HUES48 (cell line): ENCODE results near the gene ZEB2.
A peak's percentile ranks its signal among the peaks of the same experiment; 100 is the strongest.

Experiments
- H3K27ac ChIP-seq: one replicate; pipeline ENCODE4 v1.7.0; 2013; ENCODE audit warnings: low read depth, low read length, inconsistent platforms
- H3K27me3 ChIP-seq: 2 replicates; pipeline ENCODE4 v1.6.1; 2013; ENCODE audit warnings: mild to moderate bottlenecking, low read length; ENCODE audit not compliant: control insufficient read depth, insufficient read depth
- H3K36me3 ChIP-seq: 2 replicates; pipeline ENCODE4 v1.6.1; 2013; ENCODE audit warnings: low read length; ENCODE audit not compliant: control insufficient read depth, insufficient read depth
- H3K4me1 ChIP-seq: 2 replicates; pipeline ENCODE4 v1.6.1; 2013; ENCODE audit warnings: mild to moderate bottlenecking, low read length; ENCODE audit not compliant: control insufficient read depth, insufficient read depth
- H3K4me3 ChIP-seq: 2 replicates; pipeline ENCODE4 v1.5.1; 2013; ENCODE audit warnings: mild to moderate bottlenecking, low read depth, low read length
- H3K9ac ChIP-seq: 2 replicates; pipeline ENCODE4 v1.6.1; 2013; ENCODE audit warnings: mild to moderate bottlenecking, low read depth, low read length, moderate library complexity
- H3K9me3 ChIP-seq: 2 replicates; pipeline ENCODE4 v1.6.1; 2013; ENCODE audit warnings: low read length; ENCODE audit not compliant: control insufficient read depth, insufficient read depth

ZEB2 gene

DNA sequence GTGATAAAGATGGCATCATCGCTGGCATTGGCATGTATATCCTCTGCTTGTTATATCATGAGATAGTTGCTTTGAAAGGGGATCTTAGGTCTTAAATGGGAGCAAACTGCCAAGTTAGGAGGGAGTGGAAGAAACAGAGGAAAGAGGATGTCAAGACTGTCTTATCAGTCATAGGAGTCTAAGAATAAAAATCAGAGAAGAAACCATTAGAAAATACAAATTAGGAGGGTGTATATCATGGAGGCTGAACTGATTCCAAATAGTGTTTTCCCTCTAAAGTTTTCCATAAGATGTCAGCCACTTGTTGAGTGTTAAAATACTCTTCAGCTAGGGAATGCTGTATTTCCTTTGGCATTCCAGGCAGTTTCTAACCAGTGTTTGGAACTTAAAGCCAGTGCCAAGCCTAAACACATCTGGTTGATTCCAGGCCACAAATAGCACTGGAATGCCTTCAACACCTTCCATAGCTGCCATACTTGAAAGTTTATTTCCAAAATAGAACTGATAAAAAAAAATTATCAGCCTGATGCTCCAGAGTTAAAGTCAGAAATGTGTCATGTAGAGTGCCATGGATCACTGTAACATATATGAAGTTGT, 129.4 kb downstream of the ZEB2 start:
- peaks cover 32% of the 10 kb centered on the region for H3K27me3 ChIP-seq
- H3K4me3 ChIP-seq, result no peak overlapping the region
- H3K9me3 ChIP-seq, result no peaks in the 10 kb centered on the region
- no peaks in the 10 kb centered on the region for H3K36me3 ChIP-seq
- H3K9ac ChIP-seq, result no peak overlapping the region
- 0 out of 2 replicates have a peak, but pooled peaks cover 6% of the 10 kb centered on the region for H3K4me1 ChIP-seq
- no peak overlapping the region for H3K27ac ChIP-seq

DNA sequence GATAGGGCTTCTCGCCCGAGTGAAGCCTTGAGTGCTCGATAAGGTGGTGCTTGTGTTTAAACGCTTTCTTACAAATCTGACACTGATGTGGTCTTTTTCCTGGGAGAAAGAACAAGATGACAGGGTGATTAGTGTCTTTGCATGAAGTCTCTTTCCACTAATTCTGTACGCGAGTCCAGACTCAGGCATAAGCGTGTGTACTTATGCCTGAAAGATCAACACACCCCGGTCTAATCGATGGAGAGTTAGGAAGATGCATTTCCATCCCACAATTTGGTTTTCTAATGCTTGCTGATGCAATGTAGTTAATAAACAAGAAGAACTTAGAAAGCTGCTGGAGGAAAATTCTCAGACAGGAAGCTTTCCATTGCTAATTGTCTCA, 130.0 kb downstream of the ZEB2 start:
- Histone ChIP-seq H3K4me3 (peak overlapping the region; percentile 55), H3K36me3 (no peaks in the 10 kb centered on the region), H3K27me3 (peaks cover 32% of the 10 kb centered on the region), H3K9me3 (no peaks in the 10 kb centered on the region), H3K27ac (no peak overlapping the region), H3K4me1 (0 out of 2 replicates have a peak, but pooled peaks cover 6% of the 10 kb centered on the region), H3K9ac (no peak overlapping the region; the same call in 1 of the 2 replicates)

DNA sequence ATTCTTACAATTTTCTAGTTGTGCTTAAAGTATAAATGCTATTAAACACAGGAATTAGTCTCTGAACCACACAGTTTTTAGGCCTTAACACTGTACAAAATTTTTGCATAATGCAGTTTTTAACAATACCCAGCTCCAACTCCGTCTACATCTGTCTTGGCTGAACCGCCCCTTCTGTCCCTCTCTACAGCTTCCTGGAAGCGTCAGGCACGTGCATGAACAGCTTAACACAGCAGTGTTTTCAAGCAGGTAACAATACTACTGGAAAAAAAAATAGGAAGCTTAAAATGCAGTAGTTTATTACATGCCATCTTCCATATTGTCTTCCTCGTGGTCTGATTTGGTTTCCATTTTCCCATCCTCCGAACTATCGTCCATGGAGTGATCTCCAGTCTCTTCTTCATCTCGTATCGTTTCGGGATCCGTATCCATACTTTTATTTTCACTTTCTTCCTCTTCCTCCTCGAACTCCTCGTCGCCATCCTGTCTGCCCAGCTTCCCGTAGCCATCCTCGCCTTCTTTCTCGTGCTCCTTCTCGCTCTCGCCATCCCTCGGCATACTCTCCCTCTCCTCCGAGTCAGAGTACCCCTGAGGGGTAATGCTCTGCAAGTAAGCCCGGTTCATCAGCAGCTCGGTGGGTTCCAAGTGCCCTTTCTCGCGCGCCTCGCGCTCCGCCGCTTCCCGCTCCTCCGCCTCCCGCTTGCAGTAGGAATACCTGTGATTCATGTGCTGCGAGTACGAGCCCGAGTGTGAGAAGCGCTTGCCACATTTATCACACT, 130.6 kb downstream of the ZEB2 start:
- Histone ChIP-seq H3K4me3 (peak overlapping the region; percentile 55), H3K27me3 (peaks cover 32% of the 10 kb centered on the region), H3K36me3 (no peaks in the 10 kb centered on the region), H3K27ac (no peak overlapping the region), H3K9me3 (no peaks in the 10 kb centered on the region), H3K4me1 (0 out of 2 replicates have a peak, but pooled peaks cover 6% of the 10 kb centered on the region), H3K9ac (no peak overlapping the region; the same call in 1 of the 2 replicates)

DNA sequence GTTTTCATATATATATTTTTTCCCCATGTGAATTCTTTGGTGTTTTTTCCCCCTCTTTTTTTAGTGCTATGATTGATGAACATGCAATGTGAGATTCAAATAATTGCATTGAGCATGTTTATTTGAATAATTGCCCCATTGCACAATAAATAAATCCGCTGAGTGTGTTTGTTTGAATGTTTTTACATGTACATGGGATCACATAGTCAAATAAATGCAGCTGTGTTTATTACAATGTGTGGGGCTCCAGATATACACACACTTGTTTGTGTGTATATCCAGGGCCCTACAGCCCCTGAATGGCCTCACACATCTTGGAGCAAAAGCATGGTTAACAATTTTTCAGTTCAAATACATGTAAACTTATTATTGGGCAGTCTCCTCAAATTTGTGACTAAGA, 134.5 kb downstream of the ZEB2 start:
- Histone ChIP-seq H3K36me3 (no peaks in the 10 kb centered on the region), H3K27me3 (peaks cover 21% of the 10 kb centered on the region), H3K9me3 (no peaks in the 10 kb centered on the region), H3K4me3 (no peak overlapping the region), H3K27ac (no peak overlapping the region), H3K9ac (no peak overlapping the region), H3K4me1 (0 out of 2 replicates have a peak, but pooled peaks cover 6% of the 10 kb centered on the region)

DNA sequence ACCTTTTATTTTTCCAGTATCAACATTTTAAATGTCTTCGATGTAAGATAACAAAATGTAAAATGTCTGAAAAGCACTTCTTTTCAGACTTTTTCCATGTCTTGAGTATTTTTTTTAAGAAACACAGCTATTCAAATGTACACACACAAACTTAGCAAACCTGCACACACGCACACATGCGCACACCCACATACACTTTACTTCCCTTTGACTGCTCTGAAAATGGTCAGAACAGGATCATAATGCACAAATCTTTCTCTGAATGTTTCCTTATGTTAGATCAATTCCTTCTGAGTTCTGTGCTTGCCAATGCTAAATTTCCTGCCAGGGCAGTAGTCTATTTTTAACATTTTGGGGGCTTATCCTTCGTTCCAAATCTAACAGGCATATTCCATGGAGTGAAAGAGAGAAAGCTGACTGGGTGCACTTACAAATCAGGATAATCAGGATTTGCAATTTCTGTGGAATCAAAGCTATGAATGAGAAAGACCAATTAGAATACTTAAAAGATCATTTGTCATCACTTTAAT, 136.3 kb downstream of the ZEB2 start:
- H3K4me1 ChIP-seq, result no peaks in the 10 kb centered on the region
- no peak overlapping the region for H3K4me3 ChIP-seq
- no peak overlapping the region for H3K27ac ChIP-seq
- H3K9ac ChIP-seq, result no peak overlapping the region
- peaks cover 3% of the 10 kb centered on the region for H3K27me3 ChIP-seq
- H3K9me3 ChIP-seq, result no peaks in the 10 kb centered on the region
- H3K36me3 ChIP-seq, result no peaks in the 10 kb centered on the region

DNA sequence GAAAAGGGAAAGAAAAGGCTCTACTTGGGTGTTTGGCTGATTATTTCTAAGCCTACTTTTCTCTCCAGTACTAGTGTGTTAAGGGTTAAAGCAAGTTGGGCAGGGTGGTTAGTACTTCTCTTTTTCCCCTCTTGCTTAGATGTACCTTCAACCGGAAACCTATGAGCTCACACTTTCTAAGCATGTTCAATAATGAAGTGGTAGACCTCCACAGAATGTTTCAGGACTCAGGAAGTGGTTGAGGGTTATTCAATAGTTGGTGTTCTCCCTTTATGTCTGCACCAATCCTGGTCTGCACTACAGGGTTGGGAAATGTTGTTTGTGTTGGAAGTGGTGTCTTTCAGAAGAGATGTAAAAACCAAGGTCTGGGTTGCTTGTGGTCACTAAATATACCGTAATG, 137.1 kb downstream of the ZEB2 start:
- no peak overlapping the region for H3K4me3 ChIP-seq
- H3K27me3 ChIP-seq, result no peaks in the 10 kb centered on the region
- no peak overlapping the region for H3K9ac ChIP-seq
- no peaks in the 10 kb centered on the region for H3K9me3 ChIP-seq
- no peak overlapping the region for H3K27ac ChIP-seq
- no peaks in the 10 kb centered on the region for H3K4me1 ChIP-seq
- no peaks in the 10 kb centered on the region for H3K36me3 ChIP-seq

DNA sequence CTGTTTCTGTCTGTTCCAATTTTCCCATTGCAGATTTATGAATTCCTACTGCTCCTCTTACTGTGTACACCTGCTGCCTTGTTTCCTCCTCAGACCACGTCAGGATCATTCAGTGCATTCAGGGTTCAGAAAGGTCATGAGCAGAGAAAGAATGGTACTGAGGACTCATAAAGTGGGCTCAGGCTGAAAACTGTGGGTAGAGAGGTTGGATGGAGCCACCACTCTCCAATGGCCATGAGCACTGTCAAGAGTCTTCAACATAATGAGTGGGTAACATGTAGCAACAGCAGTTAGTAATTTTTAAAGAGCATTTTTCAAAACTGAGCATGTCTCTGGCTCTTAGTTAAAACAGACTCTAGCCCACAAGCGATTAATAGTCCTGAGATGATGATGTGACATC, 138.2 kb downstream of the ZEB2 start:
- H3K27me3 ChIP-seq, result no peaks in the 10 kb centered on the region
- H3K4me1 ChIP-seq, result no peaks in the 10 kb centered on the region
- H3K27ac ChIP-seq, result no peak overlapping the region
- no peaks in the 10 kb centered on the region for H3K9me3 ChIP-seq
- H3K4me3 ChIP-seq, result no peak overlapping the region
- H3K9ac ChIP-seq, result no peak overlapping the region
- H3K36me3 ChIP-seq, result no peaks in the 10 kb centered on the region

DNA sequence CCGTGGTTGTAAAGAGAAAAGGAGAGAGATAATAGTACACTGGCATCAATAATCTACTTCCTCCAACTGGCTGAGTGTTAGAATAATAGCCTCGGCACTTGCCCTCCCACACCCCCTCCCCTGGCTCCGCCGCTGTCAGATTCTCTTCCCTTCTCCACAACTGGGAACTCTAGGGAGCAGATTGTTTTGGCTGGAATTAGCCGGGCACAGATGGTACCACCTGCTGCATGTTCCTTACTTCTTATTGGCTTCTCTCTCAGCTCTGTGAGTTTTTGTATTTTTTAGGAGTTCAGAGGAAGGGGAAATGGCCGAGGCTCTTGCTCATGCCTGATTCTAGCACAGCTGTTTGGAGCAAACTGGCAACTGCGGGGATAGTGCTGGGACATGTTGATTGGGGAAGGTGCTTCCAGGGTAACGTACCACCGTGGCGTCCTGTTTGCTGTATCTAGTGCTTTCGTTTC, 140.0 kb downstream of the ZEB2 start:
- no peak overlapping the region for H3K27ac ChIP-seq
- no peaks in the 10 kb centered on the region for H3K36me3 ChIP-seq
- no peaks in the 10 kb centered on the region for H3K27me3 ChIP-seq
- no peak overlapping the region for H3K4me3 ChIP-seq
- H3K9ac ChIP-seq, result no peak overlapping the region
- H3K4me1 ChIP-seq, result no peaks in the 10 kb centered on the region
- no peaks in the 10 kb centered on the region for H3K9me3 ChIP-seq

DNA sequence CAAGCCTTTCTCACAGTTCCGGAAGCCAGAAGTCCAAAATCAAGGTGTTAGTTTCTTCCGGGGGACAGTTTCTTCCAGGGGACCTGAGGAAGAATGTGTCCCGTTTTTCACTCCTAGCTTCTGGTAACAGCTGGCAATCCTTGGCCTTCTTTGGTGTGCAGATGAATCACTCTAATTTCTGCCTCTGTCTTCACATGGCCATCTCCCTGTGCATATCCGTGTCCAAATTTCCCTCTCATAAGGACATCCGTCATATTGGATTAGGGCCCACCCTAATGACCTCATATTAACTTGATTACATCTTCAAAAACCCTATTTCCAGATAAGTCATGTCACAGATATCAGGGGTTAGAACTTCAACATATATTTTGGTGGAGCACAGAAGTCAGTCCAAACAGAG, 141.4 kb downstream of the ZEB2 start:
- no peaks in the 10 kb centered on the region for H3K36me3 ChIP-seq
- H3K9ac ChIP-seq, result no peak overlapping the region
- no peak overlapping the region for H3K27ac ChIP-seq
- no peaks in the 10 kb centered on the region for H3K4me1 ChIP-seq
- H3K27me3 ChIP-seq, result no peaks in the 10 kb centered on the region
- H3K9me3 ChIP-seq, result no peaks in the 10 kb centered on the region
- no peak overlapping the region for H3K4me3 ChIP-seq

DNA sequence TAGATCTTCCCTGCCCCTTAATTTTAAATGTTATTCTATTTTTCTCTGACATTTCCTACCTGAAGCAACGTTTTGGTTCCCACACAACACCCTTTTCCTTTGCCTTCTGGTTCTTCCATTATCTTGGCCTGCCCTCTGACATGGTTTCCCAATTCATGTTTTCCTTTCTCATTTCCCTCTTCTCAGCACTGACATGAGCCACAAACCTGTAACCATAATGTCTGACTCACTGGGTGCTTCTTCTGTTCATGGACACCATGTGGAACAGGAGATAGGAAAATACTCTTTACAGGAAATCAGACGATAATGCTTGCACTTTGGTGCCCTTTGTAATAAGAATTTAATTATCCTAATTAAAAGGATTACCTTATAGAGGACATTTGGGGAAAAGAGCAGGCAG, 142.0 kb downstream of the ZEB2 start:
- H3K4me3 ChIP-seq, result no peak overlapping the region
- no peak overlapping the region for H3K27ac ChIP-seq
- no peak overlapping the region for H3K9ac ChIP-seq
- H3K27me3 ChIP-seq, result no peaks in the 10 kb centered on the region
- H3K9me3 ChIP-seq, result no peaks in the 10 kb centered on the region
- no peaks in the 10 kb centered on the region for H3K4me1 ChIP-seq
- H3K36me3 ChIP-seq, result no peaks in the 10 kb centered on the region

DNA sequence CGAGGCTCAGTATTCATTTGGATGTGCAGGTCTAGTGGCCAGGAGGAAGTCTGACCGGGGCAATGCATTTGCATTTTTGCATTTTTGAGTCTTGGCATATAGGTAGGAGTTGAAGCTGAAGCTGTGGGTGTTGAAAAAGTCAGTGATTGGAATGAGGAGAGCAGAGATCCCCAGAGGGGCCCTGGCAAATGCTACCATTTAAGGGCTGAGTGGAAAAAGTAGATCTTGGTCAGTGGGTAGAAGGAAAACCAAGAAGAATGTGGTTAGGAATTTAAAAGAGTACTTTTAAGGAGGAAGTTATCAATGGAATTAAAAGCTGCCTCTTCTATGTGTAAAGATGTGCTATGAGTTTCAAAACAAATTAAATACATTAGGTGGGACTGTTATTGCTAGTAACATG, 143.0 kb downstream of the ZEB2 start:
- Histone ChIP-seq H3K4me1 (peaks cover 7% of the 10 kb centered on the region), H3K27ac (no peak overlapping the region), H3K36me3 (no peaks in the 10 kb centered on the region), H3K9ac (no peak overlapping the region), H3K9me3 (no peaks in the 10 kb centered on the region), H3K4me3 (no peak overlapping the region), H3K27me3 (no peaks in the 10 kb centered on the region)
